ENCODE measurements around the gene ITK.

ITK gene

GRCh38 chr5:157300564-157300963 lies 119.9 kb downstream of the ITK start:
- no peaks in the 10 kb centered on the region for H3K27me3 Mint-ChIP-seq
- peaks cover 7% of the 10 kb centered on the region for H3K36me3 Mint-ChIP-seq (ENCODE audit: low read depth)
- no peaks in the 10 kb centered on the region for H3K9me3 Mint-ChIP-seq
- H3K27ac Mint-ChIP-seq: no peak overlapping the region
- no peaks in the 10 kb centered on the region for H3K4me1 Mint-ChIP-seq (ENCODE audit: low read depth)
- intact Hi-C loops (cut with micrococcal nuclease): no loop called here
- no peak overlapping the region for H3K4me3 Mint-ChIP-seq

GRCh38 chr5:157301066-157301465 lies 120.4 kb downstream of the ITK start:
- intact Hi-C loops (cut with micrococcal nuclease): no loop called here
- no peak overlapping the region for H3K4me3 Mint-ChIP-seq
- no peak overlapping the region for H3K27ac Mint-ChIP-seq

GRCh38 chr5:157303023-157303422 lies 122.4 kb downstream of the ITK start:
- H3K27ac Mint-ChIP-seq: no peak overlapping the region
- no peak overlapping the region for H3K4me3 Mint-ChIP-seq
- H3K4me1 Mint-ChIP-seq (ENCODE audit: low read depth): peaks cover 13% of the 10 kb centered on the region
- H3K9me3 Mint-ChIP-seq: no peaks in the 10 kb centered on the region
- no peaks in the 10 kb centered on the region for H3K27me3 Mint-ChIP-seq
- intact Hi-C loops (cut with micrococcal nuclease): no loop called here
- no peaks in the 10 kb centered on the region for H3K36me3 Mint-ChIP-seq (ENCODE audit: low read depth)

More at GRCh38 chr5:157301066-157301465, 120.4 kb downstream of the ITK start:
- Mint-ChIP-seq H3K27me3 (no peaks in the 10 kb centered on the region), H3K4me1 (ENCODE audit: low read depth) (peaks cover 2% of the 10 kb centered on the region), H3K9me3 (no peaks in the 10 kb centered on the region), H3K36me3 (ENCODE audit: low read depth) (peaks cover 7% of the 10 kb centered on the region)

- Mint-ChIP-seq H3K36me3 (ENCODE audit: low read depth) (no peaks in the 10 kb centered on the region), H3K4me3 (no peak overlapping the region)
Observed at GRCh38 chr5:157303667-157304327, 123.2 kb downstream of the ITK start.

More at GRCh38 chr5:157303667-157304327, 123.2 kb downstream of the ITK start:
- no peaks in the 10 kb centered on the region for H3K27me3 Mint-ChIP-seq
- intact Hi-C loops (cut with micrococcal nuclease): no loop called here
- no peak overlapping the region for H3K27ac Mint-ChIP-seq
- H3K9me3 Mint-ChIP-seq: no peaks in the 10 kb centered on the region
- H3K4me1 Mint-ChIP-seq (ENCODE audit: low read depth): peaks cover 13% of the 10 kb centered on the region
